ENCODE data around the gene WDR27.

Gene WDR27

GRCh38 chr6:169701954-169702839, at the start of gene WDR27, which contains the start of gene C6orf120:
Gene WDR27 (minus strand): TSS chr6:169702029. CDS start chr6:169689005, 13,024 bp downstream.
Gene C6orf120 (plus strand): TSS chr6:169702126. CDS start chr6:169702460, 334 bp downstream.
- DNase-seq (ENCODE audit: low read depth), result peak; percentile 90

DNA sequence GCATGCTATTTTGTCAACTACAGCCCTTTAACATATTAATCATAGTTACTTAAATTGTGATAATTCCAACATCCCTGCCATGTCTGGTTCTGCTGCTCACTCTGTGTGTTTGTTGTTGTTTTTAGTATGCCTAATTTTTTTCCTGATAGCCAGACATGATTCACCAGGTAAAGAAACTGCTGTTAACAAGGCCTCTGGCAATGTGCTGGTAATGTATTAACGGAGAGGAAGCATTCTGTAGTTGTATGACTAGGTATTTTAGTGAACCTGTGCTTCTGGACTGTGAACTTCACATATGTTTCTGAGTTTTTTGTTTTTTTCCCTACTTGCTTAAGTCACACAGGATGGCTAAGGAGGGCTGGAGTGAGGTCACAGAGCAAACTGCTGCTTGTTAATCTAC, 44.7 kb upstream of the WDR27 start:
- DNase-seq (ENCODE audit: low read depth), result no peak

DNA sequence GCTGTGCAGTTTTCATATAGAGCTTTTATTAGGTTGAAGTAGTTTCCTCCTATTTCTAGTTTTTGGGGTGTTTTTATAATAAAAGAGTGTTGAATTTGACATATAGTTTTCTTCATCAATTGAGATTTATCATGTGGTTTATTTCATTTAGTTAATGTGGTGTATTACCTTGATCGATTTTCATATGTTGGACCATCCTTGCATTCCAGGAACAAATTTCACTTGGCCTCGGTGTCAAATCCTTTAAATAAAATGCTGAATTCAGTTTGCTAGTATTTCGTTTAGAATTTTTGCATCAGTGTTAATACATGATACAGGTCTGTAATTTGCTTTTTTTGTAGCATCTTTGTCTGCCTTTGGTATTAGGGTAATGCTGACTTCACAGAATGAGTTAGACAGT, 43.6 kb upstream of the WDR27 start:
- DNase-seq (ENCODE audit: low read depth), result no peak

DNA sequence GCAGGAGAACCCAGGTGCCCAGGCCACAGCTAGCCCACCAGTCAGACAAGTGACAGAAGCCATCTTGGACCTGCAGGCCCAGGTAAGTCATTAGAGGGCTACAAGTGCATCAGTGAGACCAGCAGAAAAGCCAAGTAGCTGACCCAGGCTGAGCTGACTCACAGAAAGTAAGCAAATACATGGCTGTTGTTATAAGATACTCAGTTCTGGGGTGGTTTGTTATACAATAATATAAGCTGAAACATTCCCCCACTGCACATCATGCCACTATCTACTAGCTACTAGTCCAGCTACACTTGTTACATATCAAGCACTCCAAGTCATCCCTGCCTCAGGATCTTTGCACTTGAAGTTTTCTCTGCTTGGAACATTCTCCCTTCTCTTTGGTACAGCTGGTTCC, 39.5 kb upstream of the WDR27 start:
- DNase-seq (ENCODE audit: low read depth), result no peak

- DNase-seq (ENCODE audit: low read depth), result no peak
Measured at GRCh38 chr6:169738976-169739529, 37.2 kb upstream of the WDR27 start.

GRCh38 chr6:169738204-169738975, 36.6 kb upstream of the WDR27 start:
- DNase-seq (ENCODE audit: low read depth), result no peak

GRCh38 chr6:169729961-169730360, 28.1 kb upstream of the WDR27 start:
- no peak for DNase-seq (ENCODE audit: low read depth)

DNA sequence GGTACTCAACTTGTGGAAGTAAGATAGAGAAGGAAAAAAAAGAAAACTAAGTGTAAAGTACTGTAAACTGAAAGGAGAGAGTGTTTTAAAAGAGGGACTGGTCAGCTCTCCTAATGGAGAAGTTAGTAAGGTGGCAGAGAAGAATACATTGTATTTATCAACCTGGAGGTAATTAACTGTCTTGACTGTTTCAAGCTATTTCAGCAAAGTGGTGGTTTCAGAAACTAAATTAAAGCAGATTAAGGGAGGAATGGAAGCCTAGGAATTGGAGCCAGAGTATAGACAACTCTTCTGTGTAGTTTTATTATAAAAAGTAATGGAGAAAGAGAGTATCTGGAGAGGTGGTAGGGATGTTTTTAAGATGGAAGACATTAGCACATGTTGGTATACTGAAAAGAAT, 25.1 kb upstream of the WDR27 start:
- DNase-seq (ENCODE audit: low read depth), result no peak

- DNase-seq (ENCODE audit: low read depth), result no peak
Measured at GRCh38 chr6:169726049-169726400, 24.2 kb upstream of the WDR27 start.

GRCh38 chr6:169725125-169726048, 23.6 kb upstream of the WDR27 start:
- DNase-seq (ENCODE audit: low read depth), result no peak

GRCh38 chr6:169724494-169725124, 22.8 kb upstream of the WDR27 start, which contains the start of gene PHF10:
Gene PHF10 (minus strand): TSS chr6:169724500. CDS start chr6:169723931, 569 bp downstream.
- DNase-seq (ENCODE audit: low read depth), result no peak

GRCh38 chr6:169723991-169724493, 22.2 kb upstream of the WDR27 start:
- DNase-seq (ENCODE audit: low read depth), result no peak

- DNase-seq (ENCODE audit: low read depth), result peak; percentile 48
Measured at GRCh38 chr6:169723200-169723909, 21.5 kb upstream of the WDR27 start.

- peak; percentile 40 for DNase-seq (ENCODE audit: low read depth)
Measured at GRCh38 chr6:169722362-169723199, 20.8 kb upstream of the WDR27 start.

- no peak for DNase-seq (ENCODE audit: low read depth)
Measured at GRCh38 chr6:169720207-169720855, 18.5 kb upstream of the WDR27 start.

- DNase-seq (ENCODE audit: low read depth), result no peak
Measured at GRCh38 chr6:169719117-169719516, 17.3 kb upstream of the WDR27 start.

- DNase-seq (ENCODE audit: low read depth), result no peak
Measured at GRCh38 chr6:169714595-169714994, 12.8 kb upstream of the WDR27 start.

DNA sequence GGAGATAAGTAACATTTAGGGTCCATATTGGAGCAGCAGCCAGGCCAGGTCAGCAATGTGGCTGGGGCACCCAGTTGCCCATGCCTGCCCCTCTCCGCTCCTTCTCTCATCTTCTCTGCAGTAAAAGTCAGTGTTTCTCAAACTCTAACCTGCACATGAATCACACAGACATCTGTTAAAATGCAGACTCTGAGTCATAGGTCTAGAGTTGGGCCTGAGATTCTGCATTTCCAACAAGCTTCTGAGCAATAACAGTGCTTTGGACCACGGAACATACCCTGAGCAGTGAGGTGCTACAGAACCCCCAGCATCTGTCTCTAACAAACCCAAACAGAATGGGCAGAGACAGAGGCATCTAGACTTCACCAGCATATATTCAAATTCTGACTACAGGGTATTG, 12.3 kb upstream of the WDR27 start:
- DNase-seq (ENCODE audit: low read depth), result no peak

GRCh38 chr6:169710009-169710408, 8.2 kb upstream of the WDR27 start:
- DNase-seq (ENCODE audit: low read depth), result no peak
